GM19395 (cell line): ENCODE measurements around the gene RARRES1.

ENCODE experiments used
- ATAC-seq: cut with Tn5 transposase; IDR thresholded peaks from one replicate; pipeline ENCODE4 v1.9.1; 2021; ENCODE audit warnings: mild to moderate bottlenecking, moderate library complexity; ENCODE audit not compliant: unreplicated experiment

The RARRES1 gene

DNA sequence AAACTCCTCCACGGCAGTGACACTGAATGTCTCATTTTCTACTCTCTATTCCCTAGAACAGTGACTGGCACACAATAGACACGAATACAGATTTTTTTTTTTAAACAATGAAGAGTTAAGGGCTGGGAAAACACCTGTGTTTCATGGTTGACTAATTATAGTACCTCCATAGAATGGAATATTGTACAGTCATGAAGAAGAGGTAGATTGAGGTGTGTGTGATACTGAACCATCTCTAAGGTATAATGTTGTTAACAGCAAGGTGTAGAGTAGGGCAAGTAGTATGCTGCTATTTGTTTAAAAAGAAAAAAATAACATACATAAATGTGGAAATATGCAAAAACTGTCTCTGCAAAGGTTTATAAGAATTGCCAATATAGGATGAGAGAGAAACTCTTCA is 5.2 kb upstream of the RARRES1 start:
- ATAC-seq = no peak

DNA sequence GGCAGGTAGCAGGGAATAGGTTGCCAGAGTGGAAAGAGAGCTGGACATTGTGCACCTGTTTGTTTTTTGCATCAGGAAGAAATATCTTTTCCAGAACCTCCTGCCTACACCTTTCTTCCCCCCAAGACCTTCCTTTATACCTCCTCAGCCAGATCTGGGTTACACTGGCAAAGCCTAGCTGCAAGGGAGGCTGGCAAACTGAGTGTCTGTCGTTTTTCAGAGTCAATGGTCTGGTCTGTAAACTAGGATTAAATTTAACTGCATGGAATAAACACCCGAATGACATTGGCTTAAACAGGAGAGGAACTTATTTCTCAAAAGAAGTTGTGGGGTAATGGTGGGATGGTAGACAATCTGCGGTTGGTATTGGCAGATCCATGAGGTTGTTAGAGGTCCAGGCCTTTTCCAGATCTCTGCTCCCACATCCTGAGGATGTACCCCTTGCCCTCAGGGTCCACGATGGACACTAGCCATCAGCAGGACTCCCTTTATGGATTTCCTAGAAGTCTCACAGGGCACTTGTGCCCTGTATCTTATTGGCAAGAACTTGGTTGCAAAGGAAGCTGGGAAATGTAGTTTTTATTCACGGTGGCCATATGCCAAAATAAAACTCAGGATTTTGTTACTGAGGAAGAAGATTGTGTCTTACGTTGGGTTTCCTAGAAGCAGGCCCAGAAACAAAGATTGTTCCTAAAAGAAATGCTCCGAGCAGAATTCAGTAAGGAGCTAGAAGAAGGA is 3.2 kb upstream of the RARRES1 start:
- no peak for ATAC-seq

DNA sequence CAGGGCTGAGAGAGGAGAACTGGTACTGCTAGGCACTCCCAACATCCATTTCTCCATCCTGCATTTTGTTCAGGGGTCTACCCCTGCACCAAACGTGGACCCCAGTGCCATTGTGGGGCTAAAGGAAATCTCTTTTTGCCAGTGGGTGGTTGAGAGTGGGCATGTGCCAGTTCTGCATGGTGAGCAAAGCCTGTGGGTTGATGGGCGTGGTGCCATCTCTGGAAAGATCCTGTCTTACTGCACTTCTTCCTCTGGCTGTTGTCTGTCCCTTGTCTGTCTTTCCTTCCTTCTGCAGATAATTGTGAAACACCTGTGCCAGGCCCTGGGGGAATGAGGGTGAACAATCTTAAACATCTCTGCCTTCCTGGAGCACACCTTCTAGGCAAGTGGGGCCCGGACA is 1.4 kb upstream of the RARRES1 start:
- ATAC-seq = no peak

DNA sequence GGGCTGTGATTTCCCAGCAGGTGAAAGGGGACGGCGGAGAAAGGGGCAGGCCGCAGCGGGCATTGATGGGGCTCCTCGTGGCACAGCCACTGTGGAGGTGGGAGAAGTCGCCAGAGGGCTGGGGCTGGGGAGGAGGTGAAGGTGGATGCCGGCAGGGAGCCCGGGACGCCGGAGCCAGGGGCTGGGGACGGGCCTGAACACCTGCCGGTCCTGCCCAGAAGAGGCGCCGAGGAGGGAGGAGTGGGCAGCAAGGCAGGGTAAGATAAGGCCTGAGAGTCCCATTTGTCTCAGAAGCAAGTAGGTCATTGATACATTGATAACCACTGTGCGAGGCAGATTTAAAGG is 571 bp upstream of the RARRES1 start:
- no peak for ATAC-seq

DNA sequence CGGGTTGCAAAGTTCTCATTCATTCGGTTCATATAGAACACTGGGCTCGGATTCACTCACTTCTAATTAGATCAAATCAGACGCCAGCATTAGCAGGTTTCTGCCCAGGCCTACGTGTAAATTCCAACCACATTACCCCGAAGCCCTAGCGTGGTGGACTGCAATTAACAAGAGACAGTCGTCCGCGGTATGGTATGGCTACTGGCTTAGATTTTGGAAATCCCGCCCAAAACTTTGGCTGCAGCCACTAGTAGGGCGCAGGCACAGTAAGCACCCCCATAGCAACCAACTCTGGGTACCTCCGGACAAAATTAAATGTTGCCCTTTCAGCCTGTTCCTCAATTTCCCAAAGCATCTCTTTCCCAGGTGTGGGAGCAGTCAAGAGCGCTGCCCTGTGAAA is 771 bp downstream of the RARRES1 start:
- no peak for ATAC-seq

DNA sequence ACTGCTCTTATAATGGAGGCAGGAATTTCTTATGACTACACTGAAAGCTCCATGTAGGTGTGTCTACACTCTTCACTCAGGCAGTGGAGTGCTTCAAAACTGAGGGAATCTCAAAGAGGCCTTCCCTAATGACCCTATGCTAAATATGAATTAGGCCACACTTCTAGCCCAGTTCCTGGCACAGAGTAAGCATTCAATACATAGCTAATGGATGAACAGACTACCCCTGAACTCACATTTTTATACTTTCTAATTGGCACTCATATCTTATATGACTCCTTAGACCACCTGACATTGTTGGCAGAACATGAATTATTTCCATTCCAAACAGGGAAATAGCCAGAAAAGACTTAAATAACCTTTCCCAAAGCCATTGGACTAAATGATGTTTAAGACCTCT is 3.4 kb downstream of the RARRES1 start:
- no peak for ATAC-seq

DNA sequence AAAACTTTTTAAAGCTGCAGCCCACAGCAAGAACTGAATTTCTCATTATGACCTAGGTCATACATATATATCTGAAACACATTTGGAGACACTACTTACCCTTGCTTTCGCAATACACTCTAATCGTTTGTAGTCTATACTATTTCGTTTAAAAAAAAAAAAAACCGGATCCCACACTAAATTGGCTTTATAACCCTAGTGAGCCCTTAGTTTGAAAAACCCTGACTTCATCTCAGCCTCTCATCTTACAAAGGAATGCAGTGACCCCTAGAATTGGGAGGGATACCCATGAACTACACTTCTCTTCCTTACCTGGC is 4.2 kb downstream of the RARRES1 start:
- ATAC-seq = no peak

DNA sequence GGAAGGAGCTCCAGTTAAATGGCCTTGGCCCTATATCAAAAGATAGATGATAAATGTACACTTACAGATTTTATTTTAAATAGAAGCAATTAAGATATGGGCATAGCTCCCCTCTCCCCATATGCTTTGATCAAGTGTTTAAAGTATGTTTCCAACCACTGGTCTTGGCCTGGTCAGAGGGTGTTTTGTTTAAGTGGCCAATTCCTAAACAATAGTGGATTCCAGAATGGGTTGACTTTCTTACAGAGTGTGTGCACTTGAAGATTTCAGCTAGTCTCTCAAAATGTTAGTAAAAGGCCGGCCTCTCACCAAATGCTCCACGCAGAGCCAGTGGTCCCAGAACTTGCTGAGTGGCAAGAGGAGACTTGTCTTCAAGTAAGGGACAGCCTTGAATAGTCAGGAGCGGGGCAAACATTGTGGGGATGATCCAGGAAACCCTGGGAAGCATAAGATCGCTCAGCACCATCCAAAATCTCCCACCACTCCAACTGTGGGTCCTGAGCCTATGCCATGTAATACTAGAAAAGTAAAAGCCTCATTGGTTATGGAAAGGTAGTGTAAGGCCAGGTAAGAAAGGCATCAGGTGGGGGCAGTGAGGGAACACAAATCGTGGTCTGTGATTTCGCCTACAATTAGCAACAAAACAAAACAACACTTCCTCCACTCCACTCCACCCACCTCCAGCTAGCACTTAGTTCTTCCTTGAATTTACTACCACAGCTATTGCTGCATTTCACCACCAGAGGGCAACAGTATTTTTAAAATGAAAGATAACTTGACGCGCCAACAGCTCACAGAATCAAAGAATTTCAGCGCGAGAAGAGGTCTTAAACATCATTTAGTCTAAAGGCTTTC is 4.8 kb downstream of the RARRES1 start:
- peak; percentile 61 for ATAC-seq

DNA sequence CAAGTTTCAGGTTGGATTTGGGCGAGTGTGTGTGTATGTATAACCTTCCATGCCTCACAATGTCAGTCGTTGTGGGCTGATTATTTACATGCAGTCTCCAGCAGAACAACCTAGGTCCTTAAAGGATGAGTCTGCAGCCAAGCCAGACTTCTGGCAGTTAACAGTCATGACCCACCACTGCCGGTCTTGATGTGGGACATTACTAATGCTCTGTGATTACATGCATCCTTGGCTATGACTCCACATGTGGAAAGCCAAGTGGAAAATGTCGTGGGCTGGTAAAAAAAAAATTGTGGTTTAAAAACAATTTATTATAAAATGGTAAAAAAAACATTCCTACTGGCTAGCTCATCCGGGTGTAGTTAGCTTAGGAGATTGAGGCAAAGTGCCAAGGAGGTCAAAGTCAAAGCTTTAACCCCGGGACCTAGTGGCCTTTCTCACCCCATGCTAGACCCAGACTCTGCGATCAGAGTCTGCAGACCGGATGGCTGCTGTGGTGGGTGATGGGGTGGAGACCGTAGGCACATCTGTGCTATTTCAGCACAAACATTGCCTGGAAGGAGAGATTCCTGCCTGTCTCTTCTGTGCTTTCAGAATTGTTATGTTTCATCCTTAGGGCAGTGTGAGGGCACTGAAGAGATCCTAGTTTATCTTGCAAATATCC is 6.8 kb downstream of the RARRES1 start:
- ATAC-seq = no peak

DNA sequence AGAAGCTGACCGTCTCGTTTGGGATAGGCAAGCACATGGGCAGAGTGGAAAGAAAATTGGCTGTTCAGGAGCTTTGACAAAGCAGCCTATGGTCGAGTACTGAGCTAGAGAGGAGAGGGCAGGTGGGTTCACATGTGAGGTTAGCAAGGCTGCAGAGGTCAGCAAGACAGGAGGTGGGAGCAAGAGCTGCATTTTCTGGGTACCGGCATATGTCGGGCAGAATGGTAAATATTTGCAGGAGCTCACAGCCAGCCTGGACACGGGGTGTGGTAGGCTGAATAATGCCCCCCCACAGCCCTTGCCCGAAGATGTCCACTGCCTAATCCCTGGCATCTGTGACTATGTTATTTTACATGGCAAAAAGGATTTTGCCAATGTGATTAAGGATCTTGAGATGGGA is 8.3 kb downstream of the RARRES1 start:
- no peak for ATAC-seq

DNA sequence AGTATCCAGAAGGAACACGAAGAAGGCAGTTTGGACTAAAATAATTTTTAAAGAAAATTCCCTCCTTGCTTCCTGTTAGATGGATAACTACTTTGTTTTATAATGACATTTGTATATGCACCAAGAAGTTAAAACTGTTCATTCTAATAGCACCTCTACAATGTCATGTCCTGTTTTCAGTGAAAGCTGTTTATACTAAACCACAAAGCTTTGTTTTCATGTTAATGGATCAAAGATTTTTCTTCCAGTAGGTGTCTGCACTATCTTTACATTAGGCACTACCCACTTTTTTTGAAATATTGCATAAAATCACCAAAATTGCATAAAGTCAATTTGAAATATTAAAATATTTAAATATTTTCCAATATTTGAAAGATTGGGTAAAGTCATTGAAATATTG is 10.1 kb downstream of the RARRES1 start:
- no peak for ATAC-seq

DNA sequence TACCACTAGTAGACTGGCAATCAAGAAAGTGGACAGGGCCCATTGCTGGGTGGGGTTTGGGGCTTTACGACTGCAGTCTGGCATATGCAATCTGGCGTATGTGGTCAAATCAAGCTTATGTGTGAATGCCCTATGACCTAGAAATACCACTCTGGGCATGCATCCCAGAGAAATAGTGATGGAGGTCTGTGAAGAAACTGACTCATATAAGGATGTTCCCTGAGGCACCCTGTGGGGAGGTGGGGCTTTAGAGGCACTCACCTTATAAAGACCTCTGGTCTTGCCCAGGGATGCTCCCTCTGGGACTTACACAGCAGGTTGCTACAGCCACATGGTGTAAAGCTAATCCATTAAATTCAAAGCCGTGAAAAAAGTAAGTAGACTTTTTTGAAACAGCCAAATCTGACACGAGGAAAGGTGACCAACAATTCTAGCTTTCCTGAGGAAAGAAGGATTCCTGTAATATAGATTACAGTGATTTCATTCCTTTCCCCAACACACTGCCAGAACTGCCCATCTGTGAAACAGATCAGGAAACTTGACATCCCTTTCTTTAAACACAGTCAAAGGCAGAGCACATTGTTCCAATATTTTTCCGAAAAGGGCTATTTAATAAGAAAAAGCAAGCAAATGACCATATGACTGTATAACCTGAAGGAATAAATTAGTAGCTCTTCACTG is 13.6 kb downstream of the RARRES1 start:
- no peak for ATAC-seq

DNA sequence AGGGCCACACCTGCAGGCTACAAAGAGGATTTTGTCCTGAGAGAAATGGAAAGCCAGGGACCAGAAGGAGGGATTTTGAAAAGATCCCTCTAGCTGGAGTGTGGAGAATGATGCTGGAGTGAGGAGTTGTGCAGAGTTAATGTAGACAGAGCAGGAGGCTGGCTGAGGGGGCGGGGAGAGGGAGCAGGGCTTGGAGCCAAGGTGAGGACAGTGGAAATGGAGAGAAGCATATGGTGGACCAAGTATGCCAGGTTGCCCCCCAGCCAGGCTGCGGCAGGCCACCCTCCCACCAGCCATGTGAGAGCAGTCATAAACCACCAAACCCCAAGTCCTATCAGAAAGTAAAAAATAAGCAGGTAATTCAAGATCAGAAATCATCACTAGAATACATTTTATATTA is 14.7 kb downstream of the RARRES1 start:
- ATAC-seq = no peak

DNA sequence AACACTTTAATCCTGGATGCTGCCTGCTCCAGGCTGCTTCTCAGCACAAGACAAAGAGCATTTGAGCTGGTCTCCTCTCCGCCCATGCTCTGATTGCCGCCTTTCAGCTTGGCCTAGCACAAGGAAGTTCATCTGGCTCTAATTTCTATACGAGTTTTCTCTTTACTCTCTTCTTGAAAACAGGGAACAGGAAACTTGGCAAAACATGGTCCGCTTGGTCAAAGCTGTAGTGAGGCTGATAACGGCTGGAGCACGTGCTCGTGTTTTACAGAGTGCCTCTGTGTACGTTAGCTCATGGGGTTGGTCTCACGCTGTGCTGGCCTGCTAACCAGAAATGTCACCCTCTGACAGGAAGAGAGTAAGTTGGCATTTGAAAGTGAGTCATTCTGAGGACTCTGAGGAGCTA is 19.2 kb downstream of the RARRES1 start:
- ATAC-seq = no peak

DNA sequence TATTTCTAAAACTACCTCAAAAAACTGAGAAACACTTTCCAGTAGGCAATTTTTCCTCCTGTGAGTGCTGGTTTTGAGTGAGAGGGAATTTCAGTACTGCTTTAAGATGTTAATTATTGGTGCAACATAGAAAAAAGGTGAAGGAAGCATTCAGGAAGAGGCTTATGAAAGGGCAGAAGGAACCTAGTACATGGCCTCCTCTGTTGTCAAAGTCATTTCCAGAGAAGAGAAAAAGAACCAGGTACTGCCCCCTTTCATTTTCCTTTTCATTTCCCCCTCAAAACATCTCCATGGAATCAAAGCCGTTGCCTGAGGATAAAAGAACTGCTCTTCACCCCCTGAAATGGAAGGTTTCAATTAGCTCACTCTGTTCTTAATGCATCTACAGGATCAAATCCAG is 19.8 kb downstream of the RARRES1 start:
- ATAC-seq = peak; percentile 53

DNA sequence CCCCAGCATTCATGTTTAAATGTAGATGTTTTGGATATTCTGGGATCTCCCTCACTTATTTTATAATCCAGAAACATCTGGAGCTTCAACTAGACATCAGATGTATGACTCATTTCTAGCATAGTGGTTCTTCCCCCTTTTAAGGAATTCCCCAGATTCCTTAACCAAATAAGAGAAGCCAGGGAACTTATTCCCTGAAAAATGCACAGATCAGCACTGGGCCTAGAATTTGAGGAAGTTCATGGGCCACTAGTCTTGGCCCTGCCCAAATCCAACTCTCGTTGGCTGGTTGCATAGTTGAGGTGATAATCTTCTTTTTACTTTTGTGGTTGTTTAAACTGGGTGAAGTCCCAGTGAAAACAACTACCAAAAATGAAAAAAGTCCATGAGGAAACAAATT is 20.4 kb downstream of the RARRES1 start:
- ATAC-seq = no peak

DNA sequence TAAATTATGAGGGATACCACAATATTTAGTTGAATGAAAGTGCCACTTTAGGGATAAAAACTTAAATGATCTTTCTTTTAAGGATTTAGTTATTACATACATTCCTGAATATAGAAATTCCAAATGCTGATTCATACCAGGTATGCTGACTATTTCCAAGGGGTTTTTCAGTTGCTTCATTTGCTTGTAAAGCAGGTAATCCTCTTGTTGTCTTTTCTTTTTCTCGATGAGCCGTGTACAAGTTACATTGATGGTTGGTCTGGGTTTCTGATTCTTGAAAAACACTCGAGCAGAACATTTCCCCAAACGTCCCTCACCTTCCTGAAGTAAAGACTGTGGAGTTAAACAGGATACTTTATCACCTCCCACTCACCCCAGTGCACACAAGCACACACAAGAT is 21.7 kb downstream of the RARRES1 start:
- no peak for ATAC-seq

DNA sequence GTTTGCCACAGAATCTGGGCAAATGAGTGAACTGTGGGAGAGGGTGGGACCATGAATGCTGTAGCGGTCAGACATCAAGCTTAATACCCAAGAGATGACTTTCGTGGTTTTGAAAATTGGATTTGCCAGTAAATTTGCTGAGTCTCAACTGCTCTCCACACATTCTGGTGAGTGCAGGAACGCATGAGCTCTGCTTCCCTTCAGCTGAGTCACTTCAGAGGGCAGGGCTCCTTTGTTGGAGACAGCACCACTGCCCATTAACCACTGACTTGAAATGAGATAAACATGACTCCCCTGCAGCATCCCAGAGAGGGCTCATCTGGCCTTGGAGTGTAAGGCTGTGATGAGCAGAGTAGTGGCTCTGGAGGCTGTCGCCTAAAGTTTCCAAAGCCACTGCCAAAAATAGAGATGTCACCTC is 22.6 kb downstream of the RARRES1 start:
- no peak for ATAC-seq

DNA sequence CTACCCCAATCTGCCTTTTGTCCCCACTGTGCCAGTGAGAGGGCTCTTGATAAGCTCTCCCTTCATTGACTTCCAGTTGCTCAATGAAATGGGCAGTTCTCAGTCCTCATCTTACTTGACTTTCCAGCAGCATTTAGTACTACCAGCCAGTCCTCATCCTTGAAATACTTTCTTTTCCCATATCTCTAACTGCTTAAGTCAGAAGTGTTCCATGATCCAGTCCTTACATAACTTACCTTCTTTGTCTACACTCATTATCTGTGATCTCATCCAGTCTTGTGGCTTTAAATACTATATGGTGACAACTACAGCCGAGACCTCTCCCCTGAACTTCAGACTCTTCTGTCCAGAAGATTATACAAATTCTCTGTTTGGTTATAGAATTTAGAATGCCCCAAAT is 28.7 kb downstream of the RARRES1 start:
- ATAC-seq = no peak

DNA sequence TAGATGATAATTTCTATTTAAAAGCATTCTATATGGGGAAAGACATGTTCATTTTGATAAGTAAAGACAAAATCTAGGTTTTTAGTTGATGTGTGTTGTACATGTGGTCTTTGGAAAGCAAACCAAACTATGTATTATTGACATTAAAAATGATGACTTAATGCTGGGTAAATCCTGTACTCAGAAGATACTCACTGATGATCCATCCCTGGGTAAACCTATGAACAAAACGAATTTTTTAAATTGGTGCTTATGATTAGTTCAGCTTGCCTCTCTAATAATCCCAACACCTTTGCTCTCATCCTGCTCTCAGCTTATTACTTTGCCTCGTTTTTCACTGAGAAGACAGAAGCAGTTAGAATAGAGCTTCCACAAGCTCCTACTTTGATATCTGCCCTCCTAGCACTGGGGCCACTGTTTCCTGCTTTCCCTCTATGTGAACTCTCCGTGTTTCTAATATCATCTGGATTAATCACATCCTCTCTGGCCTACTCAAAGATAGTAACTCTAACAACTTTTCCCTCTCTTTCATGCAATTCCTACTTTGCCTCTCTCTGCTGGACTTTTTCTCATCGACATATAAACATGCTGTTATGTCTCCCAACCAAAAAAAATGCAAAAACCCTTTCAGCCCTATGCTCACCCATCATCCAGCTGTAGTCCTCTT is 29.3 kb downstream of the RARRES1 start:
- ATAC-seq = no peak

DNA sequence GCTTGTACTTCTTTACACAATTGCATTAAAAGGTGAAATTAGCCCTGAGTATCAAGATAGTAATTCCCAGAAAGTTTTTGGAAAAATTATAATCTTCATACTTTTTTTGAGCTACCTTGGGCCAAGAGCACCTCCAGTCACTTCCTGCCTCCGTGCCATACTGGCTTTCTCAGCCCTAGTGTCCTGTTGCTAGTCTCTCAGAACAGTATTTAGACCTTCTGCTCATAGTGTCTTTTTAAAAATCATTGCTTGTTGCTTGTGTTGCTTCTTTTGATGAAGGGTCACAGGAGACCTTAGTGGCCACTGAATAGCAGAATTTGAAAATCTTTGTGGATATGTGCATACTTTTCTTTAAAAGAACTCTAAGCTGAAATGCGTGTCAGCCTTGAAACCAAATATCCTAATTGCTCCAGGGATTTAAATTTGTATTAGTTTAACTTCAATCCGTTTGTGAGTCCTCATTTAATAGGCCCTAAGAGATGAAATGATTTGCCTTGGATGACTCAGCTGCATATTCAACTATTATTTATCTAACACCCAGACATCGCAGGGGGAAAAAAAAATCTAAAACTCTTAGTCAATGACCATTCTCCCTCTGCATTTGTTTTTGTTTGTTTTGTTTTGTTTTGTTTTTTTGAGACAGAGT is 30.7 kb downstream of the RARRES1 start:
- ATAC-seq = no peak
